Brain microvascular endothelial cell (primary cell): ENCODE measurements around the gene COL23A1.
A peak's percentile ranks its signal among the peaks of the same experiment; 100 is the strongest.

ENCODE experiments used
- DNase-seq: peaks from one replicate; pipeline ENCODE4 v3.0.0-alpha.2; 2020
- H3K27ac ChIP-seq: fragments of 250-450 bp; sonication (Bioruptor Pico); 2 replicates; pipeline ENCODE4 v1.5.1; 2020; ENCODE audit warnings: mild to moderate bottlenecking, moderate library complexity
- H3K27me3 ChIP-seq: fragments of 250-450 bp; sonication (Bioruptor Pico); replicated peaks from 2 replicates; pipeline ENCODE4 v1.5.1; 2020; ENCODE audit warnings: mild to moderate bottlenecking
- H3K36me3 ChIP-seq: fragments of 250-450 bp; sonication (Bioruptor Pico); replicated peaks from 2 replicates; pipeline ENCODE4 v1.5.1; 2020; ENCODE audit warnings: mild to moderate bottlenecking
- H3K4me3 ChIP-seq: 2 replicates; pipeline ENCODE4 v1.5.1; 2011; ENCODE audit warnings: low read depth, mild to moderate bottlenecking, control low read depth, low read length, moderate library complexity
- CTCF ChIP-seq: IDR thresholded peaks from 2 replicates; pipeline ENCODE4 v1.5.1; 2011; ENCODE audit warnings: low read depth, mild to moderate bottlenecking, moderate library complexity, low read length, control low read depth, inconsistent platforms; ENCODE audit errors: missing control alignments
- in situ Hi-C: cut with HindIII; loops from 2 replicates; pipeline ENCODE4 v1.10.0; 2017; ENCODE audit warnings: low sequenced_read_pairs, low pct_ligation_motif_present

Gene COL23A1

GRCh38 chr5:178388386-178389025 is 201.7 kb downstream of the COL23A1 start:
- DNase-seq = peak; percentile 6
- H3K27ac ChIP-seq = no peak overlapping the region

GRCh38 chr5:178387856-178388190 is 202.4 kb downstream of the COL23A1 start:
- H3K27ac ChIP-seq = no peak overlapping the region

More at GRCh38 chr5:178388386-178389025, 201.7 kb downstream of the COL23A1 start:
- Histone ChIP-seq H3K27me3 (peaks cover 1% of the 10 kb centered on the region), H3K4me3 (no peak overlapping the region), H3K36me3 (no peaks in the 10 kb centered on the region)
- TF ChIP-seq CTCF = no peak
- in situ Hi-C loops = no loop called here

GRCh38 chr5:178387061-178387855 is 202.9 kb downstream of the COL23A1 start:
- H3K27ac ChIP-seq = no peak overlapping the region
- no peaks in the 10 kb centered on the region for H3K36me3 ChIP-seq
- in situ Hi-C loops = no loop called here
- H3K4me3 ChIP-seq = no peak overlapping the region
- DNase-seq = no peak
- no peak for TF ChIP-seq CTCF
- peaks cover 1% of the 10 kb centered on the region for H3K27me3 ChIP-seq

More at GRCh38 chr5:178387856-178388190, 202.4 kb downstream of the COL23A1 start:
- H3K4me3 ChIP-seq = no peak overlapping the region
- no peak for TF ChIP-seq CTCF
- DNase-seq = no peak
- in situ Hi-C loops = no loop called here
- H3K36me3 ChIP-seq = no peaks in the 10 kb centered on the region
- peaks cover 1% of the 10 kb centered on the region for H3K27me3 ChIP-seq

- Histone ChIP-seq H3K27me3 (peaks cover 1% of the 10 kb centered on the region), H3K27ac (no peak overlapping the region), H3K36me3 (no peaks in the 10 kb centered on the region), H3K4me3 (no peak overlapping the region)
- DNase-seq = no peak
- in situ Hi-C loops = no loop called here
- no peak for TF ChIP-seq CTCF
These were observed 203.8 kb downstream of the COL23A1 start for GRCh38 chr5:178386336-178386931.

GRCh38 chr5:178385496-178385890 is 204.7 kb downstream of the COL23A1 start:
- H3K36me3 ChIP-seq = no peaks in the 10 kb centered on the region
- no peak for TF ChIP-seq CTCF
- no peak overlapping the region for H3K4me3 ChIP-seq
- DNase-seq = peak; percentile 24
- in situ Hi-C loops = no loop called here
- peaks cover 1% of the 10 kb centered on the region for H3K27me3 ChIP-seq
- no peak overlapping the region for H3K27ac ChIP-seq
